Upper lobe of right lung (tissue), 1 donor: ENCODE measurements around the gene MMP2. TPM values are rescaled to one million over a fixed set of nuclear protein-coding genes. Genes with fewer than 3 reads are reported as not detected.
A peak's percentile ranks its signal among the peaks of the same experiment; 100 is the strongest.

Source experiments
- ATAC-seq: fragments of 200-7000 bp; cut with Tn5 transposase; one replicate; pipeline ENCODE4 v1.9.1; 2020; ENCODE audit warnings: mild to moderate bottlenecking, moderate library complexity
- DNase-seq: peaks from one replicate; pipeline ENCODE4 v3.0.0-alpha.2; 2020
- H3K27ac ChIP-seq: fragments of 200-600 bp; one replicate; pipeline ENCODE4 v1.8.0; 2022
- H3K27me3 ChIP-seq: fragments of 200-600 bp; one replicate; pipeline ENCODE4 v1.8.0; 2022; ENCODE audit warnings: mild to moderate bottlenecking
- H3K36me3 ChIP-seq: fragments of 200-600 bp; one replicate; pipeline ENCODE4 v1.8.0; 2022
- H3K4me1 ChIP-seq: fragments of 200-600 bp; one replicate; pipeline ENCODE4 v1.8.0; 2022
- H3K4me3 ChIP-seq: fragments of 200-600 bp; one replicate; pipeline ENCODE4 v1.8.0; 2022; ENCODE audit warnings: mild to moderate bottlenecking
- H3K9me3 ChIP-seq: fragments of 200-600 bp; one replicate; pipeline ENCODE4 v1.8.0; 2022
- intact Hi-C: fragments of 100-400 bp; cut with DNase I; formaldehyde crosslinking; loops from one replicate; pipeline ENCODE4 v1.11.0; 2022
- total RNA-seq: library from RNA; stranded (reverse); fragmentation: NEBNext Ultra II Directional; extraction: Animal tissue kit (Norgen Biotek cat#: 25700); gene quantifications from one replicate; pipeline ENCODE4 v1.2.1, GENCODE V29; 2021
- TF ChIP-seq, protein P1 (sequence below): fragments of 200-600 bp; IDR thresholded peaks from one replicate; pipeline ENCODE4 v1.8.0; 2022; ENCODE audit warnings: antibody characterized with exemption
- donor health status: DM: no; HTN: yes; CAD: no; lungs with severe emphysema.

Gene MMP2
- total RNA-seq, 1 donor from 2014 or later: 353 TPM

- DNase-seq (no peak), ATAC-seq (no peak)
- Histone ChIP-seq H3K9me3 (no peaks in the 10 kb centered on the region), H3K4me1 (peaks cover 15% of the 10 kb centered on the region), H3K4me3 (no peak overlapping the region), H3K27ac (no peak overlapping the region), H3K36me3 (no peaks in the 10 kb centered on the region), H3K27me3 (no peaks in the 10 kb centered on the region)
- intact Hi-C loops: no loop called here
- TF ChIP-seq, protein P1, sequence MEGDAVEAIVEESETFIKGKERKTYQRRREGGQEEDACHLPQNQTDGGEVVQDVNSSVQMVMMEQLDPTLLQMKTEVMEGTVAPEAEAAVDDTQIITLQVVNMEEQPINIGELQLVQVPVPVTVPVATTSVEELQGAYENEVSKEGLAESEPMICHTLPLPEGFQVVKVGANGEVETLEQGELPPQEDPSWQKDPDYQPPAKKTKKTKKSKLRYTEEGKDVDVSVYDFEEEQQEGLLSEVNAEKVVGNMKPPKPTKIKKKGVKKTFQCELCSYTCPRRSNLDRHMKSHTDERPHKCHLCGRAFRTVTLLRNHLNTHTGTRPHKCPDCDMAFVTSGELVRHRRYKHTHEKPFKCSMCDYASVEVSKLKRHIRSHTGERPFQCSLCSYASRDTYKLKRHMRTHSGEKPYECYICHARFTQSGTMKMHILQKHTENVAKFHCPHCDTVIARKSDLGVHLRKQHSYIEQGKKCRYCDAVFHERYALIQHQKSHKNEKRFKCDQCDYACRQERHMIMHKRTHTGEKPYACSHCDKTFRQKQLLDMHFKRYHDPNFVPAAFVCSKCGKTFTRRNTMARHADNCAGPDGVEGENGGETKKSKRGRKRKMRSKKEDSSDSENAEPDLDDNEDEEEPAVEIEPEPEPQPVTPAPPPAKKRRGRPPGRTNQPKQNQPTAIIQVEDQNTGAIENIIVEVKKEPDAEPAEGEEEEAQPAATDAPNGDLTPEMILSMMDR: no peak
Measured at GRCh38 chr16:55436587-55436986, 42.4 kb upstream of the MMP2 start.

- TF ChIP-seq, protein P1: no peak
- no peaks in the 10 kb centered on the region for H3K36me3 ChIP-seq
- peak; percentile 76 for ATAC-seq
- intact Hi-C loops: no loop called here
- H3K9me3 ChIP-seq: no peaks in the 10 kb centered on the region
- H3K27me3 ChIP-seq: no peaks in the 10 kb centered on the region
- DNase-seq: no peak
- no peak overlapping the region for H3K4me3 ChIP-seq
- H3K27ac ChIP-seq: peak overlapping the region; percentile 70
- peaks cover 15% of the 10 kb centered on the region for H3K4me1 ChIP-seq
Measured at GRCh38 chr16:55437625-55438024, 41.4 kb upstream of the MMP2 start.

GRCh38 chr16:55438281-55438680, 40.7 kb upstream of the MMP2 start:
- no peaks in the 10 kb centered on the region for H3K9me3 ChIP-seq
- DNase-seq (no peak), ATAC-seq (no peak)
- no peaks in the 10 kb centered on the region for H3K36me3 ChIP-seq
- intact Hi-C loops: no loop called here
- H3K4me1 ChIP-seq: peaks cover 15% of the 10 kb centered on the region
- H3K4me3 ChIP-seq: no peak overlapping the region
- H3K27ac ChIP-seq: peak overlapping the region; percentile 70
- TF ChIP-seq, protein P1: no peak
- H3K27me3 ChIP-seq: no peaks in the 10 kb centered on the region

DNA sequence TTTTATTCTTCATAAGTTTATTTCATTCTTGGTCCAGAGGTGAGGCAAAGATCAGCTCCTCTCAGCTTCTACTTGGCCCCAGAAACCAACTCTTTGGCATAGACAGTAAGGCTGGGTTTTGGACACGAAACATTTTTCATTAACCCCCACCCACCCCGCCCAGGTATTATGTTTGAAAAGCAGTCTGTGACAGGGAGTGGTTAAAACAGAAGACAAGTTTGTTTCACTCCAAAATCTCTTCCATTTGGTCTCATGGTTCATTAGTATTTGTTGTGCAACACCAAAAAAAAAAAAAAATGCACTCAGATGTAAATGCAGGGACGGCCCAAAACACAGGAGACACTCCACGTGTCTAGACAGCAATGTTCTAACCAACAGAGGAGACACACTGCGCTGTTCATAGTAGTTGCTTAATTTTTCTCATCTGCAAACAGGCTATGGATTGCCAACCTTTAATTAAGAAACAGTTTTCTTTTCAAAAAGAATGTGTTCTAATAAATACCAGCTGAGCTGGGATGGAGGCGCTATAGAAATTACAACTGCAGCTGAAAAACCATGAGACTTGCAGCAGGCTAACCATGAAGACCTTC, 39.8 kb upstream of the MMP2 start:
- no peak for DNase-seq

DNA sequence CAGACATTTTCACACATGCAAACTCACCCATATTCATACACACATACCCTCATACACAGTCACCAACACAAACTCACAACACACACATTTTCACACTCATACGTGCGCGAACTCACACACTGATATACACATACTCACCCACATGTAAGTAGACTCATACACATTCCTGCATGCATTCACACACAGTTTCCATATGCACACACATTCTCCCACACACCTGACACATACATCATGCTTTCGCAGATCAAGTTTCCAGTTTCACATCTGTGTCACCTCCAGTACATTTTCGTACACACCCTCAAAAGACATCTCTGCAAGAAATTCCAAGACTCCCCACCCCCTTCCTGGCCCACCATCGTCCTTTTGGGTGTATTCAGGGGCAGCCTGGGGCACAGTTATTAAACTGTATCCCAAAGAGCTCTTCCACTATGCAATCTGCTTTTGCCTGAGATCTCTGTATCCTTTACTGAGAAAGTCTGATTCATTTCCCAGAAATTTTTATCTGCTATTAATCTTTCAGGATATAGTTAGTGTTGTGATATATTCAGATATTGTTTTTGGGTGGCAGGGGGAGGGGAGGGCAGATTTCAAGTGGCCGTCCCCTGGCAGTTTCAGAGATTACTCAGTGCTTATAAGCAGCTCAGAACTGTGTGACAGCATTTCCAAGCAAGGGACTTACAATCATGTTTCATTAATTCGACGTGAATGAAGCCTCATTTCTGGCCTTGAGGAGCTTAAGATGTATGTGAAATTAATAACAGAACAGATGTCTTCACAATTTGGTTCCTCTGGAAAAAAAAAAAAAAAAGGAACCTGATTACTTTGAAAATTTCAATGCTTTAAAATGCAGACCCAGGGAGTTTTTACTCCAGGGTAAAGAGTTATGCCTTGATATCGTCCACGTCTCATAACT, 35.3 kb upstream of the MMP2 start:
- peak overlapping the region; percentile 28 for H3K4me3 ChIP-seq
- TF ChIP-seq, protein P1: no peak
- intact Hi-C loops: no loop called here

More for the DNA sequence above, 39.8 kb upstream of the MMP2 start:
- no peak overlapping the region for H3K4me3 ChIP-seq
- H3K4me1 ChIP-seq: peaks cover 15% of the 10 kb centered on the region
- H3K27me3 ChIP-seq: no peaks in the 10 kb centered on the region
- peak; percentile 63 for ATAC-seq
- TF ChIP-seq, protein P1: no peak
- intact Hi-C loops: no loop called here
- no peaks in the 10 kb centered on the region for H3K36me3 ChIP-seq
- no peaks in the 10 kb centered on the region for H3K9me3 ChIP-seq
- no peak overlapping the region for H3K27ac ChIP-seq

More for the DNA sequence above, 35.3 kb upstream of the MMP2 start:
- H3K4me1 ChIP-seq: no peaks in the 10 kb centered on the region
- H3K9me3 ChIP-seq: no peaks in the 10 kb centered on the region
- ATAC-seq (no peak), DNase-seq (no peak)
- no peaks in the 10 kb centered on the region for H3K27me3 ChIP-seq
- H3K36me3 ChIP-seq: no peaks in the 10 kb centered on the region
- peak overlapping the region; percentile 63 for H3K27ac ChIP-seq
